ENCODE results near the gene DDB1.

GRCh38 chr11:61287338-61287977, 45.4 kb downstream of the DDB1 start:
- TF ChIP-seq CTCF (conservative IDR thresholded peaks at IDR 0.05; ENCODE audit: low read depth, low read length) (no peak), EZH2 (IDR thresholded peaks at IDR 0.05; ENCODE audit: low read length, unreplicated experiment) (no peak), EZH2phosphoT487 (IDR thresholded peaks at IDR 0.05; ENCODE audit: borderline replicate concordance, low read length) (no peak)
